Peyer's patch (tissue), 4 donors: ENCODE results near the gene FGF12.

Experiments
- POLR2A ChIP-seq, 2 donors: fragments of 450-650 bp; IDR thresholded peaks; one replicate each; pipeline ENCODE4 v1.5.1; 2017; ENCODE audit warnings: antibody characterized with exemption in 2 of 2, mild to moderate bottlenecking in 2 of 2, moderate library complexity in 2 of 2
- TF ChIP-seq, protein P1 (sequence below), 6 experiments: fragments of 450-650 bp in 4 of 6; fragments of 200-600 bp in 2 of 6; sonication (generic) in 1 of 6; IDR thresholded peaks; one replicate each; pipeline ENCODE4 v1.5.1; 2017 to 2019; ENCODE audit warnings: antibody characterized with exemption in 6 of 6, mild to moderate bottlenecking in 3 of 6, moderate library complexity in 1 of 6

DNA sequence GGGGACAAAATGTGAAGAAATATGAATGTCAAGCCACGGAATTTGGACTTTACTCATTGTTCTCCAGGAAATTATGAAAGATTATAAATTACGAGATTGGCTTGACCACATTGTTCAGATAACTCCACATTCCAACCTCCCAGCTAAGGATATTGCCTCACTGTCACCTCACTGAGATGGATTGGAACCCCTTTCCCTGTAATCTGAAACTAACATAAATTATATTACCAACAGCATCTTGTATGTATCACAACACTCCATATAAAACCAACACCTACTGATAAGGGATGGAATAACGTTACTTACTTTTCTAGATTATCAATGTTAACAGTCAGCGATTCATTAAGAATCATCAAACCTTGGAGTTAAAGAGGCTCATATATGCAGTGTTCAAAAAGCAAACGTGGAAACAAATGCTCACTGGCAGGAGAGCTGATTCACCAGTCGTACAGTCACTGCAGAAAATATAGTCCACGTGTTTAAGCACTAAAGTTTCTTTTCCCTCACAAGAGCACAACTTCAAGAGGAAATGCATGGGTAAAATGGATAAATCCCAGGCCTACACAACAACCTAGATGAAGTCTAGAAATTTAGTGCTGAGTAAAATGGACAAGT is 451.5 kb downstream of the FGF12 start:
- TF ChIP-seq, protein P1, sequence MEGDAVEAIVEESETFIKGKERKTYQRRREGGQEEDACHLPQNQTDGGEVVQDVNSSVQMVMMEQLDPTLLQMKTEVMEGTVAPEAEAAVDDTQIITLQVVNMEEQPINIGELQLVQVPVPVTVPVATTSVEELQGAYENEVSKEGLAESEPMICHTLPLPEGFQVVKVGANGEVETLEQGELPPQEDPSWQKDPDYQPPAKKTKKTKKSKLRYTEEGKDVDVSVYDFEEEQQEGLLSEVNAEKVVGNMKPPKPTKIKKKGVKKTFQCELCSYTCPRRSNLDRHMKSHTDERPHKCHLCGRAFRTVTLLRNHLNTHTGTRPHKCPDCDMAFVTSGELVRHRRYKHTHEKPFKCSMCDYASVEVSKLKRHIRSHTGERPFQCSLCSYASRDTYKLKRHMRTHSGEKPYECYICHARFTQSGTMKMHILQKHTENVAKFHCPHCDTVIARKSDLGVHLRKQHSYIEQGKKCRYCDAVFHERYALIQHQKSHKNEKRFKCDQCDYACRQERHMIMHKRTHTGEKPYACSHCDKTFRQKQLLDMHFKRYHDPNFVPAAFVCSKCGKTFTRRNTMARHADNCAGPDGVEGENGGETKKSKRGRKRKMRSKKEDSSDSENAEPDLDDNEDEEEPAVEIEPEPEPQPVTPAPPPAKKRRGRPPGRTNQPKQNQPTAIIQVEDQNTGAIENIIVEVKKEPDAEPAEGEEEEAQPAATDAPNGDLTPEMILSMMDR (IDR thresholded peaks at IDR 0.05) = no peak
- no peak for TF ChIP-seq POLR2A (IDR thresholded peaks at IDR 0.05)
